GM18502 (cell line): ENCODE data around the gene SLC6A2.

ENCODE experiments used
- ATAC-seq: cut with Tn5 transposase; IDR thresholded peaks from one replicate; pipeline ENCODE4 v1.9.1; 2021; ENCODE audit warnings: mild to moderate bottlenecking; ENCODE audit not compliant: unreplicated experiment, poor library complexity

SLC6A2 gene

GRCh38 chr16:55668340-55669281, 12.8 kb downstream of the SLC6A2 start:
- no peak for ATAC-seq

GRCh38 chr16:55671206-55671973, 15.6 kb downstream of the SLC6A2 start:
- no peak for ATAC-seq

- ATAC-seq, result no peak
Measured at GRCh38 chr16:55671974-55672280, 16.1 kb downstream of the SLC6A2 start.

- ATAC-seq, result no peak
Measured at GRCh38 chr16:55672471-55672870, 16.7 kb downstream of the SLC6A2 start.

GRCh38 chr16:55678161-55678821, 22.5 kb downstream of the SLC6A2 start:
- no peak for ATAC-seq

- no peak for ATAC-seq
Measured at GRCh38 chr16:55682086-55682485, 26.3 kb downstream of the SLC6A2 start.

GRCh38 chr16:55685973-55686372, 30.2 kb downstream of the SLC6A2 start:
- ATAC-seq, result no peak

GRCh38 chr16:55686671-55687070, 30.9 kb downstream of the SLC6A2 start:
- ATAC-seq, result no peak

GRCh38 chr16:55687802-55688201, 32.0 kb downstream of the SLC6A2 start:
- no peak for ATAC-seq

- no peak for ATAC-seq
Measured at GRCh38 chr16:55690841-55691240, 35.1 kb downstream of the SLC6A2 start.

- no peak for ATAC-seq
Measured at GRCh38 chr16:55691771-55692170, 36.0 kb downstream of the SLC6A2 start.

- ATAC-seq, result no peak
Measured at GRCh38 chr16:55695595-55695994, 39.8 kb downstream of the SLC6A2 start.

GRCh38 chr16:55697867-55698266, 42.1 kb downstream of the SLC6A2 start:
- ATAC-seq, result no peak

- no peak for ATAC-seq
Measured at GRCh38 chr16:55698331-55698730, 42.5 kb downstream of the SLC6A2 start.

GRCh38 chr16:55698946-55699345, 43.2 kb downstream of the SLC6A2 start:
- ATAC-seq, result no peak

GRCh38 chr16:55699616-55700015, 43.8 kb downstream of the SLC6A2 start:
- ATAC-seq, result no peak

GRCh38 chr16:55700067-55700466, 44.3 kb downstream of the SLC6A2 start:
- ATAC-seq, result no peak

GRCh38 chr16:55700961-55701360, 45.2 kb downstream of the SLC6A2 start:
- ATAC-seq, result no peak

- ATAC-seq, result peak; percentile 80
Measured at GRCh38 chr16:55701442-55702319, 45.9 kb downstream of the SLC6A2 start.
